Activated T-cell treated with anti-CD3 and anti-CD28 coated beads for 48 hours (primary cell): Measurements from ENCODE around the gene TMEM255A.
"Not testable (repeated sequence)": the region's sequence is repeated elsewhere in the genome, so short reads cannot be mapped to it uniquely, and the experiment has no call there.

Experiments
- DNase-seq: peaks from one replicate; pipeline ENCODE4 v3.0.0-alpha.2; 2020; ENCODE audit warnings: low read depth

Gene TMEM255A

DNA sequence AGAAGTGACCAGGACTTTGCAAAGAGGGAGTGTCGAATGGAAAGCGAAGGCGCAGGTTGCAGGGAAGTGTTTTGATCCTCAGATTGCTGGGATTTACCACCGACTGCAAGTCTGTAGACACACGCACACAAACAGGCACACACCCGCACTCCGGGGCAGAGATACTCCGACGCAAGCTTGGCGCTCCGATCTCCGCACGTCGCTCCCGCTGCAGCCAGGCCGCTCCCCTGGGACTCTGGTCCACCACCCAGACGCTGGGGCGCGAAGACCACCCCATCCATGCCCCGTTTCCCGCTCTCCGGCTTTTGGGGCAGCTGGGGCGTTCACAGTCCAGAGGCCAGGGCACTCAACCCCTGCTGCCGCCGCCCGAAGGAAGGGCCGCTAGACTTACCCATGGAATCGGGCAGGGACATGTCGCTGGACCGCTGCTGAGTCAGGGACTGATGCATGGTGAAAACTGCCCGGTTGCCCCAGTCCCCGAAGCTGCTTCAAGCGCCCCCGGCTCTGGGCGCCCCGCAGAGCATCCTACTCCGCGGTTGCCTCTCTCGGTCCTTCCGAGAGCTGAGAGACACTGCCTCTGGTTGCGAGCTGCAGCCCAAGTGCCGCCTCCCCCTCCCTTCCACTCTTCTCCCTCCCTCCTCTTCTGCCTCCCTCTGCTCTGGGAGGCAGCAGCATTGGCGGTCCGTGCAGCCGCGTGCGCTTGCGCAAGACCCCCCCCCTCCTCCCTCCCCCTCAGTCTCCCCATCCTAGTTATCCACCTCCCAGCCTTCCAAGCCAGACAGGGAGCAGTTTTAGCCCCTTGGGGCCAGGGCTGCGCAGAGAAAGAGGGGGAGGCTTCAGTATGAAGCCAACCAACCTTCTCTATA lies at the start of gene TMEM255A:
TMEM255A (minus strand) TSS at position 601 of the 866 bp plus-strand sequence; CDS start at position 449, 152 bp downstream.
- DNase-seq: no peak

DNA sequence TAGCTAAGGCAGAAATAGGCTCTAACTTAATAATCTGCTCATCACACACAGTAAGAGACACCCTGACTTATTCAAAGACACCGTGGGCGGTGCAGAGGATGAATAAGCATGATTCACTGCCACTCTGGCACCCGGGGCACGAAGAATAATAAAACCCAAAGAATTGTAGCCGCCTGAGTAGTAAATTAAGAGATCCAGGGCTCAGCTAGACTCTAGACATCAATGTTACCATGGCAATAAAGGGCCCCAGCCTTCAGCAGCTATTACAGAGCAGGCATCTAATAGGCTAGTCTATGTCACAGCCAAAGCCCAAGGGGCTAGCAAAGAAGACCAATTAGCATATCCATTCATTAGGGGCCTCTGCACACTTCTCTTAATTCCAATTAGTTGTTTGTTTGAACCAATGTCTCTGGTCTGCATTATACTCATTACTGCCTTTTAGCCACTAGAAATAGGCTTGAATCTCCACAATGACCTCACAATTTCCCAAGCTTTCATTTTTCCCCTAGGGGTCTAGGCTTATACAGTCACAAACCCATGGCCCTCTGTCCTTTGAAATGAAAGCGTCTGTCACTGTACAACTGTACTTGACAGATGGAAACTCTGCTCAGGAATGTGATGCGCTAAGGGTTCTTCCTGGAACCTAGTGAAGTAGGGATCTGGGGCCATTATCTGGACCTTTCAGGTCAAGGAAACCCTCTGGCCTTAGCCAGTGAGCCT lies 47.6 kb upstream of the TMEM255A start:
- peak; percentile 32 for DNase-seq

DNA sequence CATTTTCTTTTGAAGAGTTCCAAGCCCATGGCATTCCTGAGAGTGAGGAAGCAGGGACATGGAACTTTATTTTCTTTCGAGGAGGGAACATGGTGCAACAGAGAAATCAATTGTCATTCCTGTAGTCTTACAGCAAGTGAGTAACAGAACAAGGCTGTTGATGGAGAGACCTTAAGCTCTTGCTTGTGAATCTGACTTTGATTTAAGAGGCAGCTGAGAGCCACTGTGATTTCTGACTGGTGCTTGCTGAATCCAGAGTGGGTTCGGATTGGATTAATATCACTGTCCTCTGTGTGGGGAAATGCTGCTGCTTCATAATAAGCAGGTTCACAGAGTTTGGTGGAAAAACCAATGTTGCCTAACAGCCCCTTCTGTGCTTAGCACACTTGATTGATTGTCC lies 45.9 kb upstream of the TMEM255A start:
- no peak for DNase-seq

DNA sequence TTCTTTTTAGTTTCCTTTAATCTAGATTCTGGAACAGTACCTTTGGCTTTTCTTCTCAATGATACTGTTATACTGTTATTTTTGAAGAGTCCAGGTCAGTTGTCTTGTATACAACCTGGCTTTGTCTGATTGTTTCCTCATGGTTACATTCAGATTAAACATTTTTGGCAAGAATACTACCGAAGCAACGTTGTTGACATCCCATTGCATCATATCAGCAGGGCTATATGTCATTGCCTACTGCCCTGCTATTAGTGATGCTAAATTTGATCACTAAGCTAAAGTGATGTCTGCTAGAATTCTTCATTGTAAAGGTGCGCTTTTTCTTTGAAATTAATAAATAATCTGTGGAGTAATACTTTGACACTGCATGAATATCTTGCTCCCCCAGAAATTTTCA lies 44.8 kb upstream of the TMEM255A start:
- DNase-seq: no peak

- no peak for DNase-seq
Measured at GRCh38 chrX:120350450-120351138, 39.3 kb upstream of the TMEM255A start.

DNA sequence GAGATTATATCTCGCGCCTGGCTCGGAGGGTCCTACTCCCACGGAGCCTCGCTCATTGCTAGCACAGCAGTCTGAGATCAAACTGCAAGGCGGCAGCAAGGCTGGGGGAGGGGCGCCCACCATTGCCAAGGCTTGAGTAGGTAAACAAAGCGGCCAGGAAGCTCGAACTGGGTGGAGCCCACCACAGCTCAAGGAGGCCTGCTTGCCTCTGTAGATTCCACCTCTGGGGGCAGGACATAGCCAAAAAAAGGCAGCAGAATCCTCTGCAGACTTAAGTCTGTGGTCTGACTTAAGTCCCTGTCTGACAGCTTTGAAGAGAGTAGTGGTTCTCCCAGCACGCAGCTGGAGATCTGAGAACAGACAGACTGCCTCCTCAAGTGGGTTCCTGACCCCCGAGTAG lies 33.3 kb upstream of the TMEM255A start:
- not testable (repeated sequence) for DNase-seq

GRCh38 chrX:120336899-120337298 lies 25.6 kb upstream of the TMEM255A start:
- DNase-seq: no peak

- DNase-seq: no peak
Measured at GRCh38 chrX:120335289-120335688, 24.0 kb upstream of the TMEM255A start.

GRCh38 chrX:120334603-120335002 lies 23.3 kb upstream of the TMEM255A start:
- DNase-seq: no peak

DNA sequence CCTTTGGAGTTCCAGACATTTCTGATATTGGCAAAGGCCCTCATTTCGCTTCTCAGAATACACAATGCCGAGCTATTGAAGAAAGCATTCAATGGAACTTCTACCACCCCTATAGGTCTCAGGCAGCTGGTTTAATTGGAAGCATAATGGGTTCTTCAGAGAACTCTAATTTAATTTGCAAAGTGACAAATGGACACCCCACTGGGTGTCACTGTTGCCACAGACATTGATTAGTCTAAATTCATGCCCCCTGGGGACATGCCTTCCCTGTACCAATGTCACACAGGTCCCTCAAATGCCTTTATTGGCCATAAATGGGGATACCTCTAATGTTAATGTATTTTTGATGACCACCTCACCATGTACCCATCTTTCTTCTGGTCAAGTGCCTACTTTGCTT lies 22.9 kb upstream of the TMEM255A start:
- no peak for DNase-seq

- no peak for DNase-seq
Measured at GRCh38 chrX:120332394-120332793, 21.1 kb upstream of the TMEM255A start.

GRCh38 chrX:120331116-120331515 lies 19.9 kb upstream of the TMEM255A start:
- DNase-seq: no peak

DNA sequence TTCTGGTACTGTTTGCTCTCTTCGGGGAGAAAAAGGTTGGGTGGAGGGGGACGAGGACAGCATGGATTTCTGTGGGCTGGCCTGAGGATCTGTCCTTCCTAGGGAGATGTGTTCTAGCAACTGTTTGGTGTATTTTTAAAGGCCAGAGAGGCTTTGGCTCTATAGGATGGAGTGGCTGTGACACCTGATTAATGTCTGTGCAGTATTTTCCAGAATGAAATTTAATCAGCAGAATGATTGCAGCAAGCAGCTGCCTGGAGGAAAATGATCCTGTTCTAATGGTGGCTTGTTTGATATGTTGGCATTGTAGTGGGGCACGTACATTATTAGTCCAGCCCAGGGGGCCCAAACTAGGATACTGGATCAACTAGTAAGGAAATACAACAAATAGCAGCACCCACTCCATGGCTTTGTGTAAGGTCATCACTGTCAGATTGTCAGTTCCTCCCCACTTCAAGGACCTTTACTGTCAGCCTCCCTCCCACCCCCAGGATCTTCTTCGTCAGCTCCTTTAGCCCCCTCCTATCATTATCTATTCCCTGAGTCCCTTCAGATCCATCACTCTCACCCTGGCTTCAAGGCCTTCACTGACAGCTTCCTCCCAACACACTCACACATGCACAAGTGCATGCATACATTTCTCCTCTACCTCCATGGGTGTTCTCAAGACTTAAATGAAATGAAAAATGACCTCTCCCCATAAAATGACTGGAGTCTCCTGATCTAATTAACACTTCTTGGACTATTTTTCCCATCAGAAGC lies 10.4 kb upstream of the TMEM255A start:
- no peak for DNase-seq

DNA sequence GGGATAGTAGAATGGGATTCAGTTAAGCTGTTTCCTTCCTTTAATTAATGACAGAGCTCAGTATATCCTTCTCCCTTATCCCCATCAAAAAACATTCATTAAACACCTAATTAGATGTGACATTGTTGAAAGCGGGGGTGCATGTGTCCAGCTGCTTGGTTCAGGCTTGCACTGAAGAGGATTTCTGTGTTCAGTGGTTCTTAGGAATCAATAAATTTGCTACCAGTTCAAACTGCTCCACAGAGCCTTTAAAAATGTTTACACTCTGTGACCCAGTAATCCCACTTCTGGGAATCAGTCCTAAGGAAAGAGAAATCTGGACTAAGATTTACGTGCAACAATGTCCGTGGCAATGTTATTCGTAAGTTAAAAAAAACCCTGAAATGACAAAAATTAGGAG lies 7.2 kb upstream of the TMEM255A start:
- DNase-seq: no peak

DNA sequence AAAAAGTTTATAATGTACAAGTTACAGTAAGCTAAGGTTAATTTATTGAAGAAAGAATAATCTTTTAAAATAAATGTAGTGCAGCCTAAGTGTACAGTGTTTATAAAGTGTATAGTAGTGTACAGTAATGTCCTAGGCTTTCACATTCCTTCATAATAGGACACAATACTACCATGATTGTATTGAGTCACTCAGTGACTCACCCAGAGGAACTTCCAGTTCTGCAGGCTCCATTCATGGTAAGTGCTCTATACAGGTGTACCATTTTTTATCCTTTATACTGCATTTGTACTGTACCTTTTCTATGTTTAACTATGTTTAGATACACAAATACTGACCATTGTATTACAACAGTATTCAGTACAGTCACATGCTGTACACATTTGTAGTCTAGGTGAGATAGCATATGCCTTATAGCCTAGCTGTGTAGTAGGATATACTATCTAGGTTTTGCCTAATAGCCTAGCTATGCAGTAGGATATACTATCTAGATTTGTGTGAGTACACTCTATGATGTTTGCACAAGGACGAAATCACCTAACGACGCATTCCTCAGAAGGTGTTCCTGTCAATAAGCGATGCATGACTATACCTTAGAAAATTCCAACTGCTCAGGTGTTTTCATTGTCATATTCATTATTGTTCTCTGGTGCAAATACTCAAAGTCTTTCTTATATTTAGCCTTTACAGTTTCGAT lies 5.5 kb upstream of the TMEM255A start:
- no peak for DNase-seq

GRCh38 chrX:120315776-120316175 lies 4.5 kb upstream of the TMEM255A start:
- DNase-seq: no peak

DNA sequence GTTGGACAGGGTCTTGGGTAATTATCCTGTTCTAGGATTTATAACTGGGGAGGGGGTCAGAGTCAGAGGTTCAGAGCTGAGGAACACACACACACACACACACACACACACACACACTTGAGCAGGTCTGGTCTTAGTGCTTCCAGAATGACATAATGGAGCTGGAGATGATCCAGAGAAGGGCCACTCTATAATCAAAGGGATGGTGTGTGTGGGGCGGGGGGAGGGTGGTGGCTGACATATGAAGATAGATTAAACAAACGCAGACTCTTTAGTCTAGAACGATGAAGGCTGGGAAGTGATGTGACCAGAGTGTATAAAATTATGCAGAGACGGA lies 434 bp upstream of the TMEM255A start:
- DNase-seq: no peak

- DNase-seq: no peak
Measured at GRCh38 chrX:120309873-120310705, 1.2 kb downstream of the TMEM255A start.

- DNase-seq: peak; percentile 51
Measured at GRCh38 chrX:120308959-120309872, 2.0 kb downstream of the TMEM255A start.
